CD4-positive, alpha-beta T cell (primary cell): ENCODE results near the gene LRRK1. TPM values are rescaled to one million over a fixed set of nuclear protein-coding genes. Genes with fewer than 3 reads are reported as not detected.

ENCODE experiments used
- ATAC-seq: fragments of 200-7000 bp; cut with Tn5 transposase; one replicate; pipeline ENCODE4 v1.10.0; 2022; ENCODE audit warnings: mild to moderate bottlenecking; ENCODE audit not compliant: poor library complexity
- CTCF ChIA-PET: fragments of 350-600 bp; sonication (Branson Sonifier 250); formaldehyde crosslinking; loops from one replicate; lab custom pipeline; 2021; ENCODE audit warnings: antibody characterized with exemption, inconsistent platforms; lab: Charles Lee
- POLR2A ChIA-PET: fragments of 350-600 bp; sonication (Branson Sonifier 250); formaldehyde crosslinking; loops from one replicate; lab custom pipeline; 2021; ENCODE audit warnings: antibody characterized with exemption, inconsistent platforms; lab: Charles Lee
- DNase-seq, 14 experiments: peaks; one replicate each; pipeline ENCODE4 v3.0.0-alpha.2; 2013 to 2020; ENCODE audit warnings: mixed read lengths in 2 of 14
- H3K27ac ChIP-seq, 2 donors: one replicate each; pipeline versions ENCODE4 v1.5.1 to v1.7.0; 2013; ENCODE audit warnings: low read length in 2 of 2, low read depth in 1 of 2, mild to moderate bottlenecking in 1 of 2
- H3K27me3 ChIP-seq, 2 experiments: 1 replicate in 1 of 2; 2 replicates in 1 of 2; pipeline versions ENCODE4 v1.6.1 to v1.7.0; 2013; ENCODE audit warnings: low read length in 2 of 2, control low read depth in 1 of 2, mild to moderate bottlenecking in 1 of 2, moderate library complexity in 1 of 2; ENCODE audit not compliant: insufficient read depth in 2 of 2, control insufficient read depth in 1 of 2
- H3K36me3 ChIP-seq: one replicate; pipeline ENCODE4 v1.6.1; 2013; ENCODE audit warnings: low read length, control low read depth; ENCODE audit not compliant: insufficient read depth
- H3K4me1 ChIP-seq: one replicate; pipeline ENCODE4 v1.6.1; 2013; ENCODE audit warnings: low read length, control low read depth; ENCODE audit not compliant: insufficient read depth
- H3K4me3 ChIP-seq: one replicate; pipeline ENCODE4 v1.5.1; 2013; ENCODE audit warnings: mild to moderate bottlenecking, low read length, moderate library complexity
- H3K9me3 ChIP-seq, 2 experiments: 1 replicate in 1 of 2; 2 replicates in 1 of 2; pipeline versions ENCODE4 v1.6.1 to v1.7.0; 2013; ENCODE audit warnings: low read length in 2 of 2, mild to moderate bottlenecking in 2 of 2, control low read depth in 1 of 2, moderate library complexity in 1 of 2; ENCODE audit not compliant: control insufficient read depth in 1 of 2, insufficient read depth in 1 of 2
- H3K27ac Mint-ChIP-seq: one replicate; pipeline ENCODE4 v1.8.0; 2020; ENCODE audit warnings: mixed read lengths
- H3K27me3 Mint-ChIP-seq: one replicate; pipeline ENCODE4 v1.8.0; 2021; ENCODE audit warnings: mixed read lengths
- H3K36me3 Mint-ChIP-seq: one replicate; pipeline ENCODE4 v1.8.0; 2021; ENCODE audit warnings: low read depth, mixed read lengths
- H3K4me1 Mint-ChIP-seq: one replicate; pipeline ENCODE4 v1.8.0; 2021; ENCODE audit warnings: low read depth, mixed read lengths
- H3K4me3 Mint-ChIP-seq: one replicate; pipeline ENCODE4 v1.8.0; 2020; ENCODE audit warnings: mild to moderate bottlenecking, mixed read lengths
- H3K9me3 Mint-ChIP-seq: one replicate; pipeline ENCODE4 v1.8.0; 2020; ENCODE audit warnings: mixed read lengths
- intact Hi-C, 2 experiments: fragments of 100-400 bp; cut with DNase I in 1 of 2; cut with micrococcal nuclease in 1 of 2; formaldehyde crosslinking; loops; one replicate each; pipeline versions ENCODE4 v1.15.1 to v1.9.0; 2023 to 2025; cut with DNase I, micrococcal nuclease
- total RNA-seq, 174 experiments: library from RNA in 2 of 174; stranded (reverse) in 2 of 174; gene quantifications; one replicate each; pipeline ENCODE4 v1.2.3 and lab custom pipeline; 2021 to 2026
- TF ChIP-seq, protein P1 (sequence below): fragments of 200-600 bp; IDR thresholded peaks from one replicate; pipeline ENCODE4 v1.8.0; 2022; ENCODE audit warnings: antibody characterized with exemption, mild to moderate bottlenecking

Gene LRRK1
- total RNA-seq, 2 experiments from 2014 or later = 0.60 to 0.73 TPM

DNA sequence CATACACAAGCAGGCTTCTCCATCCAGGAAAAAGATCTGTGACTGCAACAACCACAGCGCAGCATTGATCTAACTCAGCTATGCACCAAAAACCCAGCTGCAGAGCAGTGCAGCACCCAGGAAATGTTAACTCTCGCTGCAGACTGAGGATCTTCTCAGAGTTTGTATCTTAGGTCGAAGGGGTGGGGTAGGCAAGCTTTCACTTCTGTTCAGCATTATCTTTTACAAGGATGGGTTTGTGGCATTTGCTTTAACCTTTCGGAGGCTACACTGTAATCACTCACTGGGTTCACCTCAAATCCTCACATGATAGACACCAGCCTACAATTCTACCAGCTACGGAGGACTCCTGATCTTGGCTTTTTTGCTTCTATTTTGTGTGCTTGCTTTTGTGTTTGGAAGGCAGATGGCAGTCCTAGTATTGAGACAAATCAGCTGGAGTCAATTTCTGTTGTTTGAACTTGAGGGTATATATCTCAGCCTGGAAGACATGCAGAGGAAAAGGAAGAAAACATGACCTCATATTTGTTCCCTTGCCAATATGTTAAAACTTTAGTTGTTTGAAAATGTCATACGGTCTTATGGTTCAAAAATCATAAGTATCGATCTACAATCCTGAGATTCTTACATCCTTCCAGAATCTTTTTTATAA lies 25.2 kb downstream of the LRRK1 start:
- DNase-seq = no peak
- Histone ChIP-seq H3K4me3 (no peak overlapping the region), H3K36me3 (no peaks in the 10 kb centered on the region), H3K27me3 (peaks cover 5 to 13% of the 10 kb centered on the region in 2 experiments), H3K4me1 (no peaks in the 10 kb centered on the region), H3K27ac (no peak overlapping the region), H3K9me3 (peaks cover 0 to 4% of the 10 kb centered on the region in 2 experiments)
- Mint-ChIP-seq H3K9me3 (no peaks in the 10 kb centered on the region), H3K36me3 (no peaks in the 10 kb centered on the region), H3K4me1 (no peaks in the 10 kb centered on the region), H3K4me3 (no peak overlapping the region), H3K27me3 (peaks cover 23% of the 10 kb centered on the region), H3K27ac (no peak overlapping the region)
- ChIA-PET POLR2A (interaction anchor here (0.6 kb wide), 1 partner anchor 47 kb away, joined by 3 read pairs; no protein-coding TSS in a partner anchor), CTCF (no interaction called here)
- ATAC-seq = no peak
- intact Hi-C loops = no loop called here
- TF ChIP-seq, protein P1, sequence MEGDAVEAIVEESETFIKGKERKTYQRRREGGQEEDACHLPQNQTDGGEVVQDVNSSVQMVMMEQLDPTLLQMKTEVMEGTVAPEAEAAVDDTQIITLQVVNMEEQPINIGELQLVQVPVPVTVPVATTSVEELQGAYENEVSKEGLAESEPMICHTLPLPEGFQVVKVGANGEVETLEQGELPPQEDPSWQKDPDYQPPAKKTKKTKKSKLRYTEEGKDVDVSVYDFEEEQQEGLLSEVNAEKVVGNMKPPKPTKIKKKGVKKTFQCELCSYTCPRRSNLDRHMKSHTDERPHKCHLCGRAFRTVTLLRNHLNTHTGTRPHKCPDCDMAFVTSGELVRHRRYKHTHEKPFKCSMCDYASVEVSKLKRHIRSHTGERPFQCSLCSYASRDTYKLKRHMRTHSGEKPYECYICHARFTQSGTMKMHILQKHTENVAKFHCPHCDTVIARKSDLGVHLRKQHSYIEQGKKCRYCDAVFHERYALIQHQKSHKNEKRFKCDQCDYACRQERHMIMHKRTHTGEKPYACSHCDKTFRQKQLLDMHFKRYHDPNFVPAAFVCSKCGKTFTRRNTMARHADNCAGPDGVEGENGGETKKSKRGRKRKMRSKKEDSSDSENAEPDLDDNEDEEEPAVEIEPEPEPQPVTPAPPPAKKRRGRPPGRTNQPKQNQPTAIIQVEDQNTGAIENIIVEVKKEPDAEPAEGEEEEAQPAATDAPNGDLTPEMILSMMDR = no peak

DNA sequence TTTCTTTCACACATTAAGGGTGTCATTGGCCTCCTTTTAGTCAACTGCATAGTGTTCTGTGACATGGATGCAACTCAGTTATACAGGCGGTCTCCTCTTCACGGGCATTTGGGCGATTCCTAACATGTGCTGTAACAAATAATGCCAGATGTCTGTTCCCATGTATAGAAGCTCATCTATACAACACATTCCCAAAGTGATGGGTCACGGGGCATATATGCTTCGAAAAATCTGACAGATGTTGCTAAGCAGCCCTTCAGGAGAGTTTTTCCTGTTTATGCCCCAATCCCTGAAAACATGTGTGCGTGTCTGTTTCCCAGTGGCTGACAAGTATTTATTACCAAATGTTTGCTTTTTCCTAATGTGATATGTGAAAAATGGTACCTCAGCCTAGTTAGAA lies 25.8 kb downstream of the LRRK1 start:
- ChIA-PET POLR2A (no interaction called here), CTCF (no interaction called here)
- H3K27ac Mint-ChIP-seq = no peak overlapping the region
- ATAC-seq (no peak), DNase-seq (no peak)
- H3K36me3 ChIP-seq = no peaks in the 10 kb centered on the region
- H3K36me3 Mint-ChIP-seq = no peaks in the 10 kb centered on the region
- TF ChIP-seq, protein P1 = no peak
- H3K27me3 ChIP-seq = peaks cover 5 to 13% of the 10 kb centered on the region in 2 experiments
- no peak overlapping the region for H3K4me3 Mint-ChIP-seq
- intact Hi-C loops = no loop called here
- H3K4me1 Mint-ChIP-seq = no peaks in the 10 kb centered on the region
- peaks cover 26% of the 10 kb centered on the region for H3K27me3 Mint-ChIP-seq
- H3K4me1 ChIP-seq = no peaks in the 10 kb centered on the region
- H3K4me3 ChIP-seq = no peak overlapping the region
- peaks cover 0 to 4% of the 10 kb centered on the region in 2 experiments for H3K9me3 ChIP-seq
- no peak overlapping the region for H3K27ac ChIP-seq
- H3K9me3 Mint-ChIP-seq = no peaks in the 10 kb centered on the region

DNA sequence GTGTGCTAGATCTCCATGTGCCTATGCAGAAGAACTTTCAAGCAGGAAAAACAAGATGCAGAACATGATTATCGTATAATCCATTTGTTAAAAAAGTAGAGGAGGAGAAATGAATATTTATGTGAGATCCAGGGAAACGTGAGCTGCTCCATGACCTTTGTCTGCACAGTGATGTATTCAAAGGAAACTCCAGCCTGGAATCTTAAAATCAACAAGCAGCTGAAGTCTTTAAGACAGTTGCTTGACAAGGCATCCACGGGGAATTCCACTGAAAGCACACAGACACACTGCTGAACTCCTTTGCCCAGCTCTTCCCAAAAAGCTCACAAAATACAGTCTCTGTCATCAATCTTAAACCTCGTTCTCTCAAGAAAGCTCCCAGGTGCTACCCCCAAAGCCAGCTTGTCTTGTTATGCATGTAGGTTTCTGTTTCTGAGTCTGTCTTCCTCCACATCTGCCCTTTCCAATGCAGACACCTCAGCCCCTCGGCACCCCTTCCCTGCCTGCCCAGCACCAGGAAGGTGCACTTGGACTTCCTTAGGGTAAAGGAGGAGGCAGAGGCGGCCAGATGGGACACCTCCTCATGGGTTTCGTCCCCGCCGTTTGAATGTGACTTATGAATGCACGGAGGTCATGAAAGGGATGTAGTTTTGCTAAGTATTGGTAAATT lies 28.7 kb downstream of the LRRK1 start:
- no peak overlapping the region for H3K4me3 ChIP-seq
- TF ChIP-seq, protein P1 = no peak
- no peaks in the 10 kb centered on the region for H3K9me3 ChIP-seq
- Mint-ChIP-seq H3K4me1 (no peaks in the 10 kb centered on the region), H3K9me3 (no peaks in the 10 kb centered on the region), H3K36me3 (no peaks in the 10 kb centered on the region), H3K27me3 (peaks cover 30% of the 10 kb centered on the region), H3K27ac (no peak overlapping the region), H3K4me3 (no peak overlapping the region)
- no peaks in the 10 kb centered on the region for H3K36me3 ChIP-seq
- H3K27ac ChIP-seq = no peak overlapping the region
- peaks cover 3 to 13% of the 10 kb centered on the region in 2 experiments for H3K27me3 ChIP-seq
- intact Hi-C loops = no loop called here
- ATAC-seq (no peak), DNase-seq (no peak)
- ChIA-PET POLR2A (no interaction called here), CTCF (no interaction called here)
- no peaks in the 10 kb centered on the region for H3K4me1 ChIP-seq
